ENCODE results near the gene CPLX1.

The CPLX1 gene

DNA sequence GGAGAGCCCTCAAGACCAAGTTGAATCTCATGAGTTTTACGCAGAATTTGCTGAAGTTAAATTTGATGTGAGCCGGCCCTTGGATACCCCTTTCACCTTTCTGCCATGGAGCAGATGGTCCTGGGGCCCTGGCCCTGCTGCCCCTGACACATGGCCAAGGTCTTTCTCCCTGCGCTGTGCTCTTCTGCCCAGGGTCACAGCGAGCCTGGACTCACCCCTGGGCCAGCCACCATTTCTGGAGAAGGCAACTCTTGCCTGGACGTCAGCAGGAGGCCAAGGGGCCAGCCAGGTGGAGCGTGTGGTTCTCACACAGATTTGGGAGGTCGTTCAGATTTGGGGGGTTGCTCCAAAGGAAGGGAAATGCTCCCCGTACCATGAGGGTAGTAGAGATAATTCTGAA, 90.3 kb downstream of the CPLX1 start:
- H3K4me3 ChIP-seq (replicated peaks in 1 of 2; ENCODE audit: low read depth in 2 of 2, low read length in 2 of 2): no peak overlapping the region
- DNase-seq (ENCODE audit: low read depth in 2 of 2): no peak
- TF ChIP-seq, protein P1, sequence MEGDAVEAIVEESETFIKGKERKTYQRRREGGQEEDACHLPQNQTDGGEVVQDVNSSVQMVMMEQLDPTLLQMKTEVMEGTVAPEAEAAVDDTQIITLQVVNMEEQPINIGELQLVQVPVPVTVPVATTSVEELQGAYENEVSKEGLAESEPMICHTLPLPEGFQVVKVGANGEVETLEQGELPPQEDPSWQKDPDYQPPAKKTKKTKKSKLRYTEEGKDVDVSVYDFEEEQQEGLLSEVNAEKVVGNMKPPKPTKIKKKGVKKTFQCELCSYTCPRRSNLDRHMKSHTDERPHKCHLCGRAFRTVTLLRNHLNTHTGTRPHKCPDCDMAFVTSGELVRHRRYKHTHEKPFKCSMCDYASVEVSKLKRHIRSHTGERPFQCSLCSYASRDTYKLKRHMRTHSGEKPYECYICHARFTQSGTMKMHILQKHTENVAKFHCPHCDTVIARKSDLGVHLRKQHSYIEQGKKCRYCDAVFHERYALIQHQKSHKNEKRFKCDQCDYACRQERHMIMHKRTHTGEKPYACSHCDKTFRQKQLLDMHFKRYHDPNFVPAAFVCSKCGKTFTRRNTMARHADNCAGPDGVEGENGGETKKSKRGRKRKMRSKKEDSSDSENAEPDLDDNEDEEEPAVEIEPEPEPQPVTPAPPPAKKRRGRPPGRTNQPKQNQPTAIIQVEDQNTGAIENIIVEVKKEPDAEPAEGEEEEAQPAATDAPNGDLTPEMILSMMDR (IDR thresholded peaks at IDR 0.05; ENCODE audit: low read depth, low read length): no peak
